CD4-positive, alpha-beta T cell (primary cell): ENCODE data around the gene PHAF1. TPM values are rescaled to one million over a fixed set of nuclear protein-coding genes. Genes with fewer than 3 reads are reported as not detected.
"Not testable (repeated sequence)": the region's sequence is repeated elsewhere in the genome, so short reads cannot be mapped to it uniquely, and the experiment has no call there.

Source experiments
- ATAC-seq: fragments of 200-7000 bp; cut with Tn5 transposase; one replicate; pipeline ENCODE4 v1.10.0; 2022; ENCODE audit warnings: mild to moderate bottlenecking; ENCODE audit not compliant: poor library complexity
- CTCF ChIA-PET: fragments of 350-600 bp; sonication (Branson Sonifier 250); formaldehyde crosslinking; loops from one replicate; lab custom pipeline; 2021; ENCODE audit warnings: antibody characterized with exemption, inconsistent platforms; lab: Charles Lee
- POLR2A ChIA-PET: fragments of 350-600 bp; sonication (Branson Sonifier 250); formaldehyde crosslinking; loops from one replicate; lab custom pipeline; 2021; ENCODE audit warnings: antibody characterized with exemption, inconsistent platforms; lab: Charles Lee
- DNase-seq, 14 experiments: peaks; one replicate each; pipeline ENCODE4 v3.0.0-alpha.2; 2013 to 2020; ENCODE audit warnings: mixed read lengths in 2 of 14
- H3K27ac ChIP-seq, 2 donors: one replicate each; pipeline versions ENCODE4 v1.5.1 to v1.7.0; 2013; ENCODE audit warnings: low read length in 2 of 2, low read depth in 1 of 2, mild to moderate bottlenecking in 1 of 2
- H3K27me3 ChIP-seq, 2 experiments: 1 replicate in 1 of 2; 2 replicates in 1 of 2; pipeline versions ENCODE4 v1.6.1 to v1.7.0; 2013; ENCODE audit warnings: low read length in 2 of 2, control low read depth in 1 of 2, mild to moderate bottlenecking in 1 of 2, moderate library complexity in 1 of 2; ENCODE audit not compliant: insufficient read depth in 2 of 2, control insufficient read depth in 1 of 2
- H3K36me3 ChIP-seq: one replicate; pipeline ENCODE4 v1.6.1; 2013; ENCODE audit warnings: low read length, control low read depth; ENCODE audit not compliant: insufficient read depth
- H3K4me1 ChIP-seq: one replicate; pipeline ENCODE4 v1.6.1; 2013; ENCODE audit warnings: low read length, control low read depth; ENCODE audit not compliant: insufficient read depth
- H3K4me3 ChIP-seq: one replicate; pipeline ENCODE4 v1.5.1; 2013; ENCODE audit warnings: mild to moderate bottlenecking, low read length, moderate library complexity
- H3K9me3 ChIP-seq, 2 experiments: 1 replicate in 1 of 2; 2 replicates in 1 of 2; pipeline versions ENCODE4 v1.6.1 to v1.7.0; 2013; ENCODE audit warnings: low read length in 2 of 2, mild to moderate bottlenecking in 2 of 2, control low read depth in 1 of 2, moderate library complexity in 1 of 2; ENCODE audit not compliant: control insufficient read depth in 1 of 2, insufficient read depth in 1 of 2
- H3K27ac Mint-ChIP-seq: one replicate; pipeline ENCODE4 v1.8.0; 2020; ENCODE audit warnings: mixed read lengths
- H3K27me3 Mint-ChIP-seq: one replicate; pipeline ENCODE4 v1.8.0; 2021; ENCODE audit warnings: mixed read lengths
- H3K36me3 Mint-ChIP-seq: one replicate; pipeline ENCODE4 v1.8.0; 2021; ENCODE audit warnings: low read depth, mixed read lengths
- H3K4me1 Mint-ChIP-seq: one replicate; pipeline ENCODE4 v1.8.0; 2021; ENCODE audit warnings: low read depth, mixed read lengths
- H3K4me3 Mint-ChIP-seq: one replicate; pipeline ENCODE4 v1.8.0; 2020; ENCODE audit warnings: mild to moderate bottlenecking, mixed read lengths
- H3K9me3 Mint-ChIP-seq: one replicate; pipeline ENCODE4 v1.8.0; 2020; ENCODE audit warnings: mixed read lengths
- intact Hi-C, 2 experiments: fragments of 100-400 bp; cut with DNase I in 1 of 2; cut with micrococcal nuclease in 1 of 2; formaldehyde crosslinking; loops; one replicate each; pipeline versions ENCODE4 v1.15.1 to v1.9.0; 2023 to 2025; cut with DNase I, micrococcal nuclease
- total RNA-seq, 174 experiments: library from RNA in 2 of 174; stranded (reverse) in 2 of 174; gene quantifications; one replicate each; pipeline ENCODE4 v1.2.3 and lab custom pipeline; 2021 to 2026
- TF ChIP-seq, protein P1 (sequence below): fragments of 200-600 bp; IDR thresholded peaks from one replicate; pipeline ENCODE4 v1.8.0; 2022; ENCODE audit warnings: antibody characterized with exemption, mild to moderate bottlenecking

Gene PHAF1
- total RNA-seq, 2 experiments from 2014 or later, result 10.6 to 10.8 TPM

GRCh38 chr16:67117716-67118115 lies 8.0 kb downstream of the PHAF1 start:
- CTCF ChIA-PET, result no interaction called here
- no peak overlapping the region for H3K27ac Mint-ChIP-seq
- POLR2A ChIA-PET, result no interaction called here

DNA sequence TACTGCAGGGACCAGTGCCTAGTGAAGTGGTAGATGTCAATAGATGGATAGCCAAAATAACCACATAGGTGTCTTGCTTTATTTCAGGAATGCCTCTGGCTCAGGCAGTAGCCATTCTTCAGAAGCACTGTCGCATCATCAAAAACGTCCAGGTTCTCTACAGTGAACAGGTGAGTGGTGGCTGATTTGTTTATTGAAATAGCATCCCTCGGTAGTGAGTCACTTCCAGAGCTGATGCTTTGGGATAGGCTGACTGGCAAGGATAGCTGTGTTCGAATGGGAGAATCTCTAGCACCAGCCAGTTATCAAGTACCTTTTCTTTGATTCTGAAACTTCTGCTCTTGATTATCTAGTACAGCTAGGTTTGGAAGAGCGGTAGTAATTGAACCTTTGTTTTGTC lies 10.3 kb downstream of the PHAF1 start:
- no peak overlapping the region for H3K27ac ChIP-seq
- Mint-ChIP-seq H3K9me3 (no peaks in the 10 kb centered on the region), H3K4me3 (no peak overlapping the region), H3K27ac (no peak overlapping the region), H3K36me3 (peaks cover 52% of the 10 kb centered on the region), H3K4me1 (peaks cover 6% of the 10 kb centered on the region), H3K27me3 (no peaks in the 10 kb centered on the region)
- no peaks in the 10 kb centered on the region for H3K4me1 ChIP-seq
- intact Hi-C loops, result no loop called here
- ChIA-PET CTCF (no interaction called here), POLR2A (no interaction called here)
- no peak for DNase-seq
- H3K27me3 ChIP-seq, result no peaks in the 10 kb centered on the region
- ATAC-seq, result no peak
- TF ChIP-seq, protein P1, sequence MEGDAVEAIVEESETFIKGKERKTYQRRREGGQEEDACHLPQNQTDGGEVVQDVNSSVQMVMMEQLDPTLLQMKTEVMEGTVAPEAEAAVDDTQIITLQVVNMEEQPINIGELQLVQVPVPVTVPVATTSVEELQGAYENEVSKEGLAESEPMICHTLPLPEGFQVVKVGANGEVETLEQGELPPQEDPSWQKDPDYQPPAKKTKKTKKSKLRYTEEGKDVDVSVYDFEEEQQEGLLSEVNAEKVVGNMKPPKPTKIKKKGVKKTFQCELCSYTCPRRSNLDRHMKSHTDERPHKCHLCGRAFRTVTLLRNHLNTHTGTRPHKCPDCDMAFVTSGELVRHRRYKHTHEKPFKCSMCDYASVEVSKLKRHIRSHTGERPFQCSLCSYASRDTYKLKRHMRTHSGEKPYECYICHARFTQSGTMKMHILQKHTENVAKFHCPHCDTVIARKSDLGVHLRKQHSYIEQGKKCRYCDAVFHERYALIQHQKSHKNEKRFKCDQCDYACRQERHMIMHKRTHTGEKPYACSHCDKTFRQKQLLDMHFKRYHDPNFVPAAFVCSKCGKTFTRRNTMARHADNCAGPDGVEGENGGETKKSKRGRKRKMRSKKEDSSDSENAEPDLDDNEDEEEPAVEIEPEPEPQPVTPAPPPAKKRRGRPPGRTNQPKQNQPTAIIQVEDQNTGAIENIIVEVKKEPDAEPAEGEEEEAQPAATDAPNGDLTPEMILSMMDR, result no peak
- no peaks in the 10 kb centered on the region for H3K9me3 ChIP-seq
- H3K4me3 ChIP-seq, result no peak overlapping the region
- peaks cover 42% of the 10 kb centered on the region for H3K36me3 ChIP-seq

More at GRCh38 chr16:67117716-67118115, 8.0 kb downstream of the PHAF1 start:
- Histone ChIP-seq H3K27me3 (no peaks in the 10 kb centered on the region), H3K4me3 (no peak overlapping the region), H3K4me1 (no peaks in the 10 kb centered on the region), H3K9me3 (no peaks in the 10 kb centered on the region), H3K27ac (no peak overlapping the region), H3K36me3 (peaks cover 29% of the 10 kb centered on the region)
- no peak for ATAC-seq
- DNase-seq, result no peak
- H3K4me3 Mint-ChIP-seq, result no peak overlapping the region
- intact Hi-C loops, result no loop called here
- peaks cover 37% of the 10 kb centered on the region for H3K36me3 Mint-ChIP-seq
- H3K4me1 Mint-ChIP-seq, result peaks cover 13% of the 10 kb centered on the region
- no peaks in the 10 kb centered on the region for H3K27me3 Mint-ChIP-seq
- TF ChIP-seq, protein P1, result no peak
- no peaks in the 10 kb centered on the region for H3K9me3 Mint-ChIP-seq

- H3K27ac ChIP-seq, H3K27ac Mint-ChIP-seq, H3K4me1 ChIP-seq, H3K27me3 ChIP-seq, CTCF ChIA-PET, H3K27me3 Mint-ChIP-seq, H3K4me3 ChIP-seq, POLR2A ChIA-PET, H3K4me3 Mint-ChIP-seq, intact Hi-C loops, H3K9me3 Mint-ChIP-seq, H3K4me1 Mint-ChIP-seq, ATAC-seq, DNase-seq, H3K9me3 ChIP-seq: not testable (repeated sequence)
- peaks cover 74% of the 10 kb centered on the region for H3K36me3 Mint-ChIP-seq
- peaks cover 52% of the 10 kb centered on the region for H3K36me3 ChIP-seq
These were observed 13.1 kb downstream of the PHAF1 start for GRCh38 chr16:67122799-67123198.

DNA sequence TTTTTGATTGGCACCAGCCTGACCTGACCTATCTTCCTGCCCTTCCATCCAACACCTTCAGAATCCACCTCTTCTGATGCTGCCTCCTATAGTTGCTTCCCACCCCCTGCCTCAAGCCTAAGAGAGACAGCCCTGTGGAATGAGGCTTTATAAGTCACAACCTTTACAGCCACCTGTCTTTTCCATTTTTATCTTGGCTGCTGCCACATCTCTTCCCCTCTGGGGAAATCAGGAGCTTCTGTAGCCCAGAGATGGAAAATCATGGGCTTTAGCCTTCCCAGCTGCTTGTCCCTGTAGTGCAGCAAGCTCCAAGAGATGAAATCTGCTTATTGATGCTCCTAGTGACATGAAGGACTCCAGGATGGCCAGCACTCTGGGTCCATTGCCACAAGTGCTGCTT lies 18.7 kb downstream of the PHAF1 start:
- no peak overlapping the region for H3K27ac Mint-ChIP-seq
- Histone ChIP-seq H3K36me3 (peaks cover 59% of the 10 kb centered on the region), H3K9me3 (no peaks in the 10 kb centered on the region), H3K4me1 (no peaks in the 10 kb centered on the region), H3K27ac (no peak overlapping the region), H3K27me3 (no peaks in the 10 kb centered on the region), H3K4me3 (no peak overlapping the region)
- ChIA-PET POLR2A (interaction anchor here (0.5 to 0.7 kb wide), 3 partner anchors 8 to 104 kb away, joined by 3 to 4 read pairs (median 3); no protein-coding TSS in a partner anchor), CTCF (interaction anchor here (0.7 to 1.3 kb wide), 2 partner anchors 11 to 57 kb away, joined by 3 read pairs; no protein-coding TSS in a partner anchor)
- DNase-seq, result no peak
- intact Hi-C loops, result no loop called here
- no peaks in the 10 kb centered on the region for H3K9me3 Mint-ChIP-seq
- TF ChIP-seq, protein P1, result no peak
- H3K36me3 Mint-ChIP-seq, result peaks cover 81% of the 10 kb centered on the region
- H3K4me1 Mint-ChIP-seq, result no peaks in the 10 kb centered on the region
- no peaks in the 10 kb centered on the region for H3K27me3 Mint-ChIP-seq
- H3K4me3 Mint-ChIP-seq, result no peak overlapping the region
- ATAC-seq, result no peak
